Inflammatory macrophage treated with lipopolysaccharide for 4 hours (primary cell): Measurements from ENCODE around the gene SRGAP2.
"Not testable (repeated sequence)": the region's sequence is repeated elsewhere in the genome, so short reads cannot be mapped to it uniquely, and the experiment has no call there.

Source experiments
- DNase-seq: peaks from one replicate; pipeline ENCODE4 v3.0.0-alpha.2; 2020

SRGAP2 gene

DNA sequence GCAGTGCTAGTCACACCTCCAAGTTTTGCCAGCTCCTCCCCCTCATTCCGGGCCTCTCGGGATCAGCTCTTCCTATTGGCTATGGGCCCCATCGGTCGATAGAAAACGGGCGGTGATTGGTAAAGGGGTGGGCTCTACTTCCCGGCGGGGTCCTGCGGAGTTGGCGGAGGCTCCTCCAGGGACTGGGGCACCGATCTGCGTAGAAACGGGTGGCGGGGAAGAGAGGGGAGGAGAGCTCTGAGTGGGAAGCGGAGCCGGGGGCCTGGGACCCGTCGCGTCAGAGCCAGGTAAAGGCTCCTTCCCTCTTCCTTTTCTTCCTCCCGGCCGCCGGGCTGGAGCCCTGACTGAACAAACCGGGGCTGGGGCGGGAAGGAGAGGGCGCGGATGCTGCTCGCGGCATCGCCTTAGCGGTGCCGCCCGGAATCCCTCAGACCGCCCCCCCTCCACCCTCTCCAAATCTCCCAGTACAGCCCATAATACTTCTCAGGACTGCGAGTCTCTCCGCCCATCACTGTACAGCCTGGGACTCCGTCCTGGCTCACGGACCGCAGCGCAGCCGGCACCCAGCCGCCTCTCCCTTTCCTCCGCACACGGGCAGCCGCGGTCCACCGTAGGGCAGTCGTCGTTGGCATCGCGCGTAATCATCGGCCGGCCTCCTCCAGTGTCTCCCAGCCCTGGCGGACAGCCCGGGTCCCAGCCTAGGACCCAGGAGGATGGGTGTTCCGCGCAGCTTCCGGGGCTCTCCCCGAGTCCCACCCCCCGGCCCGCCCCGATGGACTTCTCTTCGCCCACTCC is at the start of gene SRGAP2:
TSS of gene SRGAP2 (plus strand) at position 178 of the 795 bp plus-strand sequence. CDS start 2,430 bp downstream, outside the sequence.
- peak; percentile 40 for DNase-seq

- DNase-seq: not testable (repeated sequence)
Observed at GRCh38 chr1:206167350-206168029, 35.9 kb upstream of the SRGAP2 start.

GRCh38 chr1:206169794-206170193 is 33.5 kb upstream of the SRGAP2 start:
- DNase-seq: peak; percentile 15

GRCh38 chr1:206173110-206173719 is 30.1 kb upstream of the SRGAP2 start:
- DNase-seq: not testable (repeated sequence)

DNA sequence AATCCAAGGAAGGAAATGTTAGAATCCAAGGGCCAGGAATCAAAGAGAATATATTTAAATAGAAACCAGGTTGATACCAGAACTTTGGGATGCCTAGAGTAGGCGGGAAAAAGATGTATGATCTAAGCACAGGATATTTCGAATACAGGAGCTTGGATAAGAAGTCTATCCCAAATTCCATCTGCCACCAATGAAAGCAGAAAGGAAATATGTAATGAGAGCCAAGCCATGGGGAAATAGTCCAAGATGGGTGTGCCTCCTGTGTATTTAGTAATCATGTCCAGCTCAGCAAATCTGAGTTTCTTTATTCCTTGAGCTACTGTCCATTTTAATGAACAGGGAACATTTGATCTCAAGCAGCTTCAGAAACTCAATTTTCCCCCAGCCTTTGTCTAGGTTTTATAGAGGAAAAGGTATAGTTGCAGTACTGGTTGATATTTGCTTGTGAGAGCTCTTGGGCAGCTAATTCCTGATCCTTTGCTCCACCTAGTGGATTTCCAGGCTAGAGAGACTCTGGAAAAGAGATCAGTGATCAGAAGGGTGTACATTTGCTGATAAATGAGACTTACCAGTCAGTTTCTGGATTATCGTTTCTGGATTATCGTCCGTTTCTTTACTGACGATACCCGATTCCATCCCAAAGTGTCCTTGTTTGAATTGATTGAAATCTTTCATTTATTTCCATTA is 29.0 kb upstream of the SRGAP2 start:
- DNase-seq: not testable (repeated sequence)

DNA sequence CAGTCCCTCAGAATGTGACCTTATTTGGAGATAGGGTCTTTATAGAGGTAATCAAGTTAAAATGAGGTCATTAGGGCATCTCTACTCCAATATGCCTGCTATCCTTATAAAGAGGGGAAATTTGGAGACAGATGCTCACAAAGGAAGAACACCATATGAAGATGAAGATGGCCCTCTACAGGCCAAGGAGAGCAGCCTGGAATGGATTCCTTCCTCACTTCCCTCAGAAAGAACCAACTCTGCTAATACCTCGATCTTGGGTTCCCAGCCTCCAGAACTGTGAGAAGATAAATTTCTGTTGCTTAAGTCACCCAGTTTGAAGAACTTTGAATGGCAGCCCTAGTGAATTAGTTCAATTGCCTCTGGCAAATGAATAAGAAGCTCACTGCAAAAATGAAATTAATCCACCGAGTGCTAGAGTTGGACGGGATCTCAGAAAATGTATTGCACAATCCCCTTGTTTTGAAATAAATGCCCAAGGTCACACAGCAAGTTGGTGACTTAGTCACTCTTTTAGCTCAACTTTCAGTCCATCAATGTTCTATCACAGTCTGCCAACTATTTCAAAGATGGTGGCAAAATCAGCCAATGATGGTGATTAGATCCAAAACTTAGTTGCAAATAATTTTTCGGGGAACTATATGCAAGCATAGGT is 27.8 kb upstream of the SRGAP2 start:
- peak; percentile 60 for DNase-seq

- DNase-seq: not testable (repeated sequence)
Observed at GRCh38 chr1:206176114-206176502, 27.2 kb upstream of the SRGAP2 start.

DNA sequence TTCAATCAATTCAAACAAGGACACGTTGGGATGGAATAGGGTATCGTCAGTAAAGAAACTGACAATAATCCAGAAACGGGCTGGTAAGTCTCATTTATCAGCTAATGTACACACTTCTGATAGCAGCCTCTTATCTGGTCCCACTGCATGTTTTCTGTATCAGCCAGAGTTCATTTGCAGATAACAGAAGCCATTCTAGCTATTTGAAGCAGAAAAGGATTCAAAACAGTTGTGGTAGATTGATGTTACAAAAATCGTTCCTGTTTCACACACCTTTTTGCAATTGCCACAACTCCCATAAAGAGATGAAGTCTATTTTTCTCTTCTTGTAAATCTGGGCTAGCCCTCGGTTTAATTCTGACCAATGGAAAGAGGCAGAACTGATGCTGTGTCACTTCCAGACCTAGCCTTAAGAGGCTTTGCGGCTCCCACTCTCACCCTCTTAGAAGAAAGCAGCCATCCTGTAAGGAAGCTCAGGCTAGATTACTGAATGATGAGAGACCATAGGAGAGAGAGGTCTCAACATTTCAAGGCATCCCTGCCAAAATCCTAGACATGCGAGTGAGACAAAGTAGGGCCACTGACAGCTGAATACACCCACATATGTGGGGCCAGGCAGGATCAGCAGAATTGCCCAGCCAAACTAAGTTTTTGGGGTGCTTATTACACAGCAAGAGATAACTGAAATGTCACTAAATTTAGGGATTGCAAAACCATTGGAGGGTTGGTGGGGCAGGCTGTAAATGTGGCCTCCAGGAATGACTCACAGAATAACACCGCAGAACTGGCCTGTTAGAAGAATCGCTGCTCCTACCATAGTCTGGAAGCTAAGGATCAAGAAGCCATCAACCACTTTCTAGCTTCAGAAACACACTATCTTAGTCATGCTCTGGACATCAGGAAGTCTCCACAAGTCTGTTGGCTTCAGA is 25.0 kb upstream of the SRGAP2 start:
- DNase-seq: peak; percentile 29

DNA sequence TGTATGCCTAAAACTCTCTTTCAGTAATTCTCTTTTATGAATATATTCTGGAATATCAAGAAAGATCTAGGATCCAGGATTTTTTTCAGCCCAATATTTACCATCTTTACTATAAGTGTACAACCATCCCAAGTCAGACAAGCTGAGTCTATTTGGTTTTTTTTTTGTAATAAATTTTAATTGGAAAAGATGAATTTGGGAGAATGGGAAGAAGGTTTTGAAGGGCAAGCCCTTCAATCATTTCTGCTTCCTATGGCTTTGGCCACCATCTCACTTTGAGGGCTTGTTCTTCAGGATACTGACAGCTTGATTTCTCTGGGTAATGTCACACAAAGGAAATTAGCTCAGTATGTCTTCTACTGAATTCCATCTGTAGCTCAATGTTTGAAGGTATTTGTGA is 23.7 kb upstream of the SRGAP2 start:
- DNase-seq: not testable (repeated sequence)

DNA sequence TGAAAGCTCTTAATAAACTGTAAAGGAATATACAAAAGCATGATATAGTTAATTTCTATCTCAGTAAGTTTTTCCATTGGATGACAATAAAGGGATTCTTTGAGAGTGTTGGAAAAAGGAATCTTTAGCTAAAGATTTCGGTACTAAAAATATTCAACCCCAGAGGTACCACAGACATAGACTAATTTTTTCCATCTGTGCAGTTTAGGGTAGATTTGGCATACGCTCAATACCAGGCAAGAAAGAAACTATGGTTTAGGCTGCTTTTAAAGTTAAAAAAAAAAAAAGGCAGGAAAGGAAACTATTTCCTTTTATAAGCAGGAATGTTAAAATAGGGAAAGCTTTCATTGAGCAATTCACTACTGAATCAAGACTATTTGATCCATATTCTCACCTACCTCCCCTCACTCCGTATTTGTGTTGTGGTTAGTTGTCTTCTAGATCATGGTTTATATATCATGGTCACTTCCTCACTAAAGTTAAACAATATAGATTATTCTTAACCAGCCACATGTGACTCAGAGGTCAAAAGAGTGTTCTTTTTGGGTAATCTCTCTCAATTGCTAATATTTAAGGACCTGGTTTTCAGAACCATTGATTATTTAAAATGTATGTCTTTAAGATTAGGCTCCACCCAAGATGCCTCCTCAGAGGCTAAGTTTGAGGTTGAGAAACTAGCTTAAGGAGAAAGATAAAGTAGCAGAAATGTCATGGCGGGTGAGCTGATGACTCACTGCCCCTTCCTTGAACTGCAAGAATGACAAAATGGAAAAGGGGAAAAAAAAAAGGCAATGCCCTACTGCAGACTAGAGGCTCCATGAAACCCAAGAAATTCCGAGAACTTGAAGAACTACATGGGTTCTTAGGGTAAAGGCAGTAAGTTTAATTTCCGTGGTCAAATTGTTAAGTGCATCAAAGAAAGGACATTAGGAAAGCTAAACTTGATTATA is 20.7 kb upstream of the SRGAP2 start:
- peak; percentile 42 for DNase-seq

- DNase-seq: not testable (repeated sequence)
Observed at GRCh38 chr1:206183788-206184187, 19.6 kb upstream of the SRGAP2 start.

- not testable (repeated sequence) for DNase-seq
Observed at GRCh38 chr1:206185778-206186177, 17.6 kb upstream of the SRGAP2 start.

DNA sequence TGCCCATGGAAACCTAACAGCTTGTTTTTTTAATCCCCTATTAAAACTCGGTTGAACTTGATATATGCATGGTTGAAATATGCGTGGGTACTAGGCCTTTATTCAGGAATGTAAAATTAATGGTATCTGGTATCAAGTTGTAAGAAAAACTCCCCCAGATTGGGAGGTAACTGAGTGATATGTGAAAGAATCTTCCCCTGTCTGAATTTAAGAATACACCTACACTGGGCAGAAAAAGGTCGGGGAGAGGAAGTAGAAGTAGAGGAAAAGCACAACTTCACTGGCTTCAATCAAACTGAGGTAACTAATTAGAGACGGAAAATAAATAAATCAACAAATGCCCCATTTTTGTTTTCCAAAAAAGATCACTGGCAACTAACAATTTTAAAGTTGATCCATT is 16.5 kb upstream of the SRGAP2 start:
- not testable (repeated sequence) for DNase-seq

GRCh38 chr1:206195182-206195581 is 8.2 kb upstream of the SRGAP2 start:
- not testable (repeated sequence) for DNase-seq

GRCh38 chr1:206196748-206197424 is 6.5 kb upstream of the SRGAP2 start:
- not testable (repeated sequence) for DNase-seq

GRCh38 chr1:206202789-206203363 is 465 bp upstream of the SRGAP2 start, which contains the start of gene FAM72A:
FAM72A (minus strand) TSS chr1:206202839; CDS start chr1:206202025, 814 bp downstream.
- peak; percentile 99 for DNase-seq

DNA sequence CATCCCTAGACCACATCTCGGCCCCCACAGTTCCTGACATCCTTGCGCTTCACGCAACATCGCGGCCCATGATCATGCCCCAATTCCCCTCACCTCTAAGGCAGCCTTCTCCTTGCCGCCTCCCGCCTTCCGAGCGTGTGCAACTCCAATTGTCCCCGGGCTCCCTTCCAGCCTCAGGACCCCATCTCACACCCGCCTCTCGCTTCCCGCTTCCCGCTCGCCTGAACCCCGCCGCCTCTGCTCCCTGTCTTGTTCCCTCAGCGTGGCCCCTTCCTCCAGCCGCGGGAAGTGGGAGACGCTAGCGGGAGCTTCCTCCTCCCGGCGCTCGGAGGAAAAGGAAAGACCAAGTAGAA is 794 bp downstream of the SRGAP2 start:
- not testable (repeated sequence) for DNase-seq

DNA sequence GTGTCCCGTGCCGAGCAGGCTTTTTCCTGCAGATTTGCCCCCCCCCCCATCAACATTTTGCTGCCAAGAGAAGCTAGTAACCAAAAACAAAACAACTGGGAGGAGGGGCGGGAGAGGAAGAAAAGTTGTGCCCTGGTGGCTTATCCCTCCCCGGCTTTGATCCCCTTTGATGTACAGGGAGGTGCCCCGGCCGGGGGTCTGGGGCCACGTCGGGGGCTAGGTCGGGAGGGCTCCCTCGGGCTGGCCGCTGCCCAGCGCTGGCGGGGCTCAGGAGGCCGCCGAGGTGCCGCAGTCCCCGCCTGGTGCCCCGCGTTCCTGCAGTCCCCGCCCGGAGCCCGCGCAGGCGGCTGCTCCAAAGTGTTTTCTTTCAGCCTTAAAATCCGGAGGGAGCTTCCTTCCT is 1.5 kb downstream of the SRGAP2 start:
- not testable (repeated sequence) for DNase-seq

GRCh38 chr1:206205569-206205968 is 2.2 kb downstream of the SRGAP2 start:
- DNase-seq: not testable (repeated sequence)
